AG10803 (cell line): ENCODE data around the gene HOXC11.
A peak's percentile ranks its signal among the peaks of the same experiment; 100 is the strongest.

Source experiments
- DNase-seq: peaks from one replicate; pipeline ENCODE4 v3.0.0; 2010; ENCODE audit warnings: low read depth
- H3K4me3 ChIP-seq: 2 replicates; pipeline ENCODE4 v1.5.1; 2011; ENCODE audit warnings: mild to moderate bottlenecking, low read length, control low read depth
- TF ChIP-seq, protein P1 (sequence below): conservative IDR thresholded peaks from 2 replicates; pipeline ENCODE4 v1.5.1; 2011; ENCODE audit warnings: mild to moderate bottlenecking, low read length, control low read depth, inconsistent platforms

HOXC11 gene

DNA sequence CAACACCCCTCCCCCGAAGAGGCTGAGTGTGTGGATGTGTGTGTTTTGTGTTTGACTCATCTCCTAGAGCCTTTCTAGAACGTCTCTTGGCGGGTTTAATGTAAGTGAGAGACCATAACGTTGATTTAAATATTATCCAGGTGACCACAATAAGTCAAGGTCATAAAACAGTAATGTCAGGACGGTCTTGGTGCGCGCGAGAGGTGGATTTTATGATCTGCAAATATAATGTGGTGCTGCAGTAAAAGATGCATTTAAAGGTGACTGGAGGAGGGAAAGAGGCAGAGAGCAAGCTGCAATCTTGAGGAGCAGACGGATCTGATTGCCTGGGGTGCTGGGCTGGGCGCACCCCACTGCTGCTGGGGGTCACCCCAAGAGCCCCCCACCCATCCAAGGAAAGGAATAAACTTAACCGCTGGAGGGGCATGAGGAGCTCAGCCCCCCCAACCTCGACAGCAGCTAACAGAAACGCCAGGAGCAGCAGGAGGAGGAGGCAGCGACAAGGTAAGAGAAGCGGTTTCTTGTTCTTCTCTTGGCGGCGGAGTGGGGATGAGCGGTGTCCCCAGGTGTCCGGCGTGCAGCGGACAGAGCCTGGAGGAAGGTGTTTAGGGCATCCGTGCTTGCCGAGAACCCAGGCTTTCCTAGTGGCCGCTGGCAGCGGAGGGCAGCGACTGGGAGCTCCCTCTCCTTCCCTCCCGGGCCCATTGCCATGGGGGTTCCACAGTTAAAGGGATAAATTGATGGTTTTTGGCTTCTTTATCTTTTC lies 17.6 kb downstream of the HOXC11 start:
- DNase-seq: no peak
- TF ChIP-seq, protein P1, sequence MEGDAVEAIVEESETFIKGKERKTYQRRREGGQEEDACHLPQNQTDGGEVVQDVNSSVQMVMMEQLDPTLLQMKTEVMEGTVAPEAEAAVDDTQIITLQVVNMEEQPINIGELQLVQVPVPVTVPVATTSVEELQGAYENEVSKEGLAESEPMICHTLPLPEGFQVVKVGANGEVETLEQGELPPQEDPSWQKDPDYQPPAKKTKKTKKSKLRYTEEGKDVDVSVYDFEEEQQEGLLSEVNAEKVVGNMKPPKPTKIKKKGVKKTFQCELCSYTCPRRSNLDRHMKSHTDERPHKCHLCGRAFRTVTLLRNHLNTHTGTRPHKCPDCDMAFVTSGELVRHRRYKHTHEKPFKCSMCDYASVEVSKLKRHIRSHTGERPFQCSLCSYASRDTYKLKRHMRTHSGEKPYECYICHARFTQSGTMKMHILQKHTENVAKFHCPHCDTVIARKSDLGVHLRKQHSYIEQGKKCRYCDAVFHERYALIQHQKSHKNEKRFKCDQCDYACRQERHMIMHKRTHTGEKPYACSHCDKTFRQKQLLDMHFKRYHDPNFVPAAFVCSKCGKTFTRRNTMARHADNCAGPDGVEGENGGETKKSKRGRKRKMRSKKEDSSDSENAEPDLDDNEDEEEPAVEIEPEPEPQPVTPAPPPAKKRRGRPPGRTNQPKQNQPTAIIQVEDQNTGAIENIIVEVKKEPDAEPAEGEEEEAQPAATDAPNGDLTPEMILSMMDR: no peak
- peak overlapping the region; percentile 98 for H3K4me3 ChIP-seq

DNA sequence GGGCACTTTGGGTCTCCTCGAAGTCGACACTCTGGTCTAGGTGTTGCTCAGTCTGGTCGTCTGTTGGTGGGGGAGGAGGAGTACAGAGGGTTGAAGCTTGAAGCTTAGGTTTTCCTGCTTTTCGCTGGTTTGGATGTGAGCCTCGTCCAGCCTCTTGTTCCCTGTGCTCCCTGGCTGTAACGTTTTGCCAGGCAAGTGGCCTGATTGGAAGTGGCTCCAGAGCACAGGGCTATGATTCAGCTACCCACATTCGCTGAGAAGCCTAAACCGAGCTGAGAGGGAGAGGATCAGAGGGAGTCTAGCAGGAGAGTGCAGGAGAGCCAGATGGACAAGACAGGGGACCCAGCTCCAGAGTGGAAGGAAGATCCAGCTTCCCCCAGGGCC lies 18.1 kb downstream of the HOXC11 start:
- DNase-seq: peak; percentile 92
- peak overlapping the region; percentile 98 for H3K4me3 ChIP-seq
- TF ChIP-seq, protein P1: no peak

DNA sequence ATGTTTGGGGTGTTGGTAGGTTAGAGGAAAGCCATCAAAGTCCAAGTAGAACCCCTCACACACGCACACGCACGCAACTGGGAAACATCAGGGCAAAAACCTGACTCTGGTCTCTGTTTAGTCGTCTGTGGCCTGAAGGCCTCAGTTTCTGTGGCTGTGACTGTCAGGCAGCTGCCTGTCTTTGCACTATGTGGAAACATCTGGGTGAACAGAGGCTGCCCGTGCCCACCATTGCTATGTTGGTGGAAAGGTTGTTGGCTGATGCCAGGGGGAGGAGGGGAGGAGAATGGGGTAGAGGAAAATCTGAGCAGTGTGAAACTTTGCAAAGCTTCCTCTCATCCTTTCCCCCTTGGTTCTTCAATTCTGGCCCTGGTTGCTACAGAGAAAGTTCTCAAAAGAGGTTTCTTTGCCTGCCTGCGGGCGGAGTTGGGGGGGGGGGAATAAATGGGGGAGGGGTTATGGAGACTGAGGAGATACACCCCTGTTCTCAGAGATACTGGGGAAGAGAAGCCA lies 19.5 kb downstream of the HOXC11 start:
- TF ChIP-seq, protein P1: no peak

DNA sequence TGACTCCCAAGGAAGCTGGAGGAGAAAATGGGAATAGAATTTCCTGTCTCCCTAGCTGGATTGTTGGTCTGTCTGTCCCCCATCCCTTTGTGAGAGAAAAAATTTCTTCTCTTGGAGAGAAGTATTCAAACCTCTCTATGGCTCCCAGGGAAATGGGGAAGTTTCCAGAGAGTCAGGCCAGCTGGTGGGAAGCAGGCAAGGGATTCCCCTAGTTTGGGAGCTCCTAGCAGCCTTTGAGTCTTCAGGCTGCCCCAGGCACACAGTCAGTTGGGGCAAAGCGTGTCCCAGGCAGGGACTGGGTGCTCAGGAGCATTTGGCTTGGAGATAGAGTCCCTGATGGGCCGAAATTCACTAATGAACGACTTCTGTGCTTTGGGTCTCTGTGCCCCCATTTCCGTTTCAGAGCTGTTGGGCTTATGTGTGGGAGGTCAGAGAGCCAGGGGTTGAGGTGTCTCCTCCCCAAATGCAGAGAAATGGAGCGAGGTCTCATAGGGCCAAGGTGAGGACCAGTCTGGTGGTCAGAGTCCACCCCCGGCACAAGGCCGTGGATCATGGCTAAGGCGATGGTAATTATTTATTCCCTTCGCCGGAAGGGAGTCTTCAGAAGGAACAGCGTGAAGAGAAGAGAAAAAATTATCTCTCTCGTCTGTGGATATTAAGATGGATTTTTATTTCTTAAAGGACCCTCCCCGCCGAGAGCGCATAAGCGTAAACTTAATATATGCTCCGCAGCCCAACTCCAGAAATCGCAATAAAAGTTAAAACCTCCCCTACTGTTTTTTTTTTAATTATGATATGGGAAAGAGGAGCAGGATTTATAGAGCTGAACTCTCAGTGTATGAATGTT lies 20.5 kb downstream of the HOXC11 start:
- TF ChIP-seq, protein P1: no peak
- peak overlapping the region; percentile 98 for H3K4me3 ChIP-seq
- no peak for DNase-seq

More for the DNA sequence above, 19.5 kb downstream of the HOXC11 start:
- H3K4me3 ChIP-seq: peak overlapping the region; percentile 98
- DNase-seq: no peak

DNA sequence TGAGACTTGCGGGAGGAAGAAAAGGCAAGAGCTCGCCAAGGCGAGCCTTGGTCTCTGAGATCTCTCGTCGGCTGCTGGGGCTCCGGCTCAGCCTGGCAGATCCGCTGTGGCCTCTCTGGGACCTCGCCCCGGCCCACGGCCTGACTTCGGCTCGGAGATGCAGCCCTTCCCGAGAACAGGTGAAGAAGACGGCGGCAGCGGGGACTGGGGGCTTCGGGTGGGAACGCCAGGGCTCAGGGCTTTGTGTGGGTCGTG lies 21.0 kb downstream of the HOXC11 start:
- TF ChIP-seq, protein P1: no peak
- no peak for DNase-seq
- H3K4me3 ChIP-seq: peak overlapping the region; percentile 98

DNA sequence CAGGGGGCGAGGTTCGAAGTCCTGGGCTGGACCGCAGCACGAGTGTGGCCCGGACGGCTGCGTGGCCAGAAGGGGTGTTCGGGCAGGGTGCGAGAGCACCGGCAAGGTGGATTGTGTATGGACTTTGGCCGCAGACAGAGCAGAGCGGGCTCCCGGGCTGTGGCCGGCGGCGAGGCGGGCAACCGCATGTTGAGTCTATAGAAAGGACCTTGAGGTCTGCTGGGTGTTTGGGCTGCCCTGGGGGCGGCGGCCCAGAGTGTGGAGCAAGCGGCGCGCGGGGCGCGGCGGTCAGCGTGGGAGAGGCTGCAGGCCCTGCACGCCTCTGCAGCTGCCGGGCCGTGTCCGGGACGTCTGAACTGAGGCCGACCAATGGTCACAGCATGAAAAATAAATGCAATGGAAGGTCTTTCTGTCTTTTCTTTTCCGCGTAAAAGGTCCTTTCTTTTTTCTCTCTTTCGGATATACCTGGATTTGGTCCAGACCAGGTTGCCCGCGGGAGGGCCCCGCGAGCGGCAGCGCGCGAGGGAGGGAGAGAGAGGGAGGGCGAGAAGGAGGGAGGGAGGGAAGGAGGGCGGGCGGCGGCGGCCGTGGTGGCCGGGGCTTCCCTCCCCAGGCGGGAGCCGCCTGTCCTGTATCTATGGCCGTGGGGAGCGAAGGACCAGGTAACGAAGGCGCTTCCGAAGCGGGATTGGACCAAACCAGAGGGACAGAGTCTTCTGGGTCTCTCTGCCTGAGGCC lies 21.5 kb downstream of the HOXC11 start:
- peak overlapping the region; percentile 98 for H3K4me3 ChIP-seq
- TF ChIP-seq, protein P1: no peak
- no peak for DNase-seq
